Suprapubic skin (tissue), 4 donors: ENCODE measurements around the gene SYT5.

Source experiments
- POLR2A ChIP-seq, 2 donors: fragments of 450-650 bp; IDR thresholded peaks; one replicate each; pipeline ENCODE4 v1.6.1; 2017; ENCODE audit warnings: antibody characterized with exemption in 2 of 2, mild to moderate bottlenecking in 2 of 2, moderate library complexity in 2 of 2
- POLR2AphosphoS5 ChIP-seq, 3 donors: sonication (generic); formaldehyde crosslinking; IDR thresholded peaks; one replicate each; pipeline ENCODE4 v1.6.1; 2017; ENCODE audit warnings: antibody characterized with exemption in 3 of 3
- TF ChIP-seq, protein P1 (sequence below), 2 donors: fragments of 200-600 bp in 1 of 2; fragments of 450-650 bp in 1 of 2; sonication (generic) in 1 of 2; IDR thresholded peaks; one replicate each; pipeline ENCODE4 v1.5.1; 2016 to 2019; ENCODE audit warnings: antibody characterized with exemption in 2 of 2, mild to moderate bottlenecking in 1 of 2, moderate library complexity in 1 of 2

DNA sequence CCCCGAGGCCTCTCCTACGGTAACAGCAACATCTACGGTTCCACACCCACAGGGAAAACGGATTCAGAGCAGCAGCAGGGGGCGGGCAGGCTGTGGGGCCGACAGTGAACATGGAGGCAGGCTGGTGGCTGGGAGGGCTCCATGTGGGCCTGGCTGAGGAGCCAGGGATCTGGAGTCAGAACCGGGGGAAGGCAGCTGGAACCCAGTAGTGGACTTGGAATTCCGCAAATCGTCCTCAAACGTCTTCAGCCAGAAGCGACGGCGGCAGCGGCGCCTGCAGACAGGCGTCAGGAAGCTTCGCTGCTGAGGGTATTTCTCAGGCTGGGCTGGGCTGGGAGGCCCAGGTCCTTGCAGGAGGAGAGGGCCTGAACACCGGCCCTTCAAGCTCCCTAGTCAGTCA is 46.7 kb upstream of the SYT5 start:
- TF ChIP-seq, protein P1, sequence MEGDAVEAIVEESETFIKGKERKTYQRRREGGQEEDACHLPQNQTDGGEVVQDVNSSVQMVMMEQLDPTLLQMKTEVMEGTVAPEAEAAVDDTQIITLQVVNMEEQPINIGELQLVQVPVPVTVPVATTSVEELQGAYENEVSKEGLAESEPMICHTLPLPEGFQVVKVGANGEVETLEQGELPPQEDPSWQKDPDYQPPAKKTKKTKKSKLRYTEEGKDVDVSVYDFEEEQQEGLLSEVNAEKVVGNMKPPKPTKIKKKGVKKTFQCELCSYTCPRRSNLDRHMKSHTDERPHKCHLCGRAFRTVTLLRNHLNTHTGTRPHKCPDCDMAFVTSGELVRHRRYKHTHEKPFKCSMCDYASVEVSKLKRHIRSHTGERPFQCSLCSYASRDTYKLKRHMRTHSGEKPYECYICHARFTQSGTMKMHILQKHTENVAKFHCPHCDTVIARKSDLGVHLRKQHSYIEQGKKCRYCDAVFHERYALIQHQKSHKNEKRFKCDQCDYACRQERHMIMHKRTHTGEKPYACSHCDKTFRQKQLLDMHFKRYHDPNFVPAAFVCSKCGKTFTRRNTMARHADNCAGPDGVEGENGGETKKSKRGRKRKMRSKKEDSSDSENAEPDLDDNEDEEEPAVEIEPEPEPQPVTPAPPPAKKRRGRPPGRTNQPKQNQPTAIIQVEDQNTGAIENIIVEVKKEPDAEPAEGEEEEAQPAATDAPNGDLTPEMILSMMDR (IDR thresholded peaks at IDR 0.05), result no peak
- TF ChIP-seq POLR2AphosphoS5 (IDR thresholded peaks at IDR 0.05), result no peak
- no peak for TF ChIP-seq POLR2A (IDR thresholded peaks at IDR 0.05)
